Ureter (tissue), 1 donor: ENCODE measurements around the gene SLC25A25. TPM values are rescaled to one million over a fixed set of nuclear protein-coding genes. Genes with fewer than 3 reads are reported as not detected.
"Not testable (repeated sequence)": the region's sequence is repeated elsewhere in the genome, so short reads cannot be mapped to it uniquely, and the experiment has no call there.

Experiments
- DNase-seq: peaks from one replicate; pipeline ENCODE4 v3.0.0-alpha.2; 2020; ENCODE audit warnings: low spot score
- total RNA-seq: library from RNA; stranded (reverse); gene quantifications from one replicate; pipeline ENCODE4 v1.2.4, GENCODE V29; 2023
- donor health status: DM: yes; HTN: yes; CAD: no.

SLC25A25 gene
- total RNA-seq, 1 donor from 2014 or later, result 21.7 TPM

- DNase-seq, result no peak
Measured at GRCh38 chr9:128124873-128125579, 57.0 kb downstream of the SLC25A25 start.

- no peak for DNase-seq
Measured at GRCh38 chr9:128125580-128126354, 57.7 kb downstream of the SLC25A25 start.

- DNase-seq, result no peak
Measured at GRCh38 chr9:128127568-128127989, 59.5 kb downstream of the SLC25A25 start, which contains the start of gene PTGES2. Gene PTGES2 (minus strand): TSS chr9:128127729. CDS start chr9:128127717, 12 bp downstream.

- DNase-seq, result peak; percentile 83
Measured at GRCh38 chr9:128127990-128128835, 60.2 kb downstream of the SLC25A25 start.

GRCh38 chr9:128128836-128129590 is 61.0 kb downstream of the SLC25A25 start:
- no peak for DNase-seq

- not testable (repeated sequence) for DNase-seq
Measured at GRCh38 chr9:128129976-128130590, 62.1 kb downstream of the SLC25A25 start.

- DNase-seq, result not testable (repeated sequence)
Measured at GRCh38 chr9:128130651-128131050, 62.6 kb downstream of the SLC25A25 start.

GRCh38 chr9:128131346-128131745 is 63.3 kb downstream of the SLC25A25 start:
- not testable (repeated sequence) for DNase-seq

GRCh38 chr9:128132139-128132538 is 64.1 kb downstream of the SLC25A25 start:
- DNase-seq, result not testable (repeated sequence)

- DNase-seq, result not testable (repeated sequence)
Measured at GRCh38 chr9:128135561-128135960, 67.5 kb downstream of the SLC25A25 start.

GRCh38 chr9:128136816-128137793 is 69.1 kb downstream of the SLC25A25 start:
- no peak for DNase-seq

GRCh38 chr9:128138001-128138400 is 70.0 kb downstream of the SLC25A25 start:
- DNase-seq, result no peak

- DNase-seq, result no peak
Measured at GRCh38 chr9:128139621-128140020, 71.6 kb downstream of the SLC25A25 start.

GRCh38 chr9:128141604-128142003 is 73.6 kb downstream of the SLC25A25 start:
- no peak for DNase-seq

GRCh38 chr9:128142061-128142460 is 74.0 kb downstream of the SLC25A25 start:
- DNase-seq, result no peak

- DNase-seq, result no peak
Measured at GRCh38 chr9:128142596-128142995, 74.6 kb downstream of the SLC25A25 start.

GRCh38 chr9:128143525-128144238 is 75.7 kb downstream of the SLC25A25 start:
- no peak for DNase-seq

- no peak for DNase-seq
Measured at GRCh38 chr9:128144239-128145181, 76.5 kb downstream of the SLC25A25 start.
